ENCODE measurements around the gene ITGAL. TPM values are rescaled to one million over a fixed set of nuclear protein-coding genes. Genes with fewer than 3 reads are reported as not detected.

The ITGAL gene
- total and polyA plus RNA-seq, 7 donors, result 0.60 to 20.7 (median 2.8) TPM

GRCh38 chr16:30553393-30553899 is 80.9 kb downstream of the ITGAL start:
- H3K27me3 ChIP-seq, result no peaks in the 10 kb centered on the region
- no peak for TF ChIP-seq POLR2A (IDR thresholded peaks at IDR 0.05)
- H3K36me3 ChIP-seq, result peaks cover 11 to 24% (median 13%) of the 10 kb centered on the region in 4 donors
- no peak overlapping the region for H3K27ac ChIP-seq
- H3K4me3 ChIP-seq, result no peak overlapping the region
- H3K4me1 ChIP-seq, result peaks cover 0 to 23% (median 18%) of the 10 kb centered on the region in 4 donors
- WGBS, 2 donors, result 79 to 86% methylated on average over 2 of the region's 2 CpGs
- no peaks in the 10 kb centered on the region for H3K9me3 ChIP-seq
- DNase-seq, result no peak
- intact Hi-C loops (cut with DNase I), result no loop called here

- H3K4me3 ChIP-seq, result no peak overlapping the region
- WGBS, 2 donors, result 88 to 96% methylated on average over 18 of the region's 18 CpGs
- H3K4me1 ChIP-seq, result peaks cover 0 to 28% (median 22%) of the 10 kb centered on the region in 4 donors
- H3K9me3 ChIP-seq, result no peaks in the 10 kb centered on the region
- peaks cover 11 to 24% (median 13%) of the 10 kb centered on the region in 4 donors for H3K36me3 ChIP-seq
- intact Hi-C loops (cut with DNase I), result loop anchor here (5.0 kb wide), 1 partner anchor 78 kb away; no protein-coding TSS in a partner anchor
- H3K27ac ChIP-seq, result no peak overlapping the region
- no peak for DNase-seq
- H3K27me3 ChIP-seq, result no peaks in the 10 kb centered on the region
- no peak for TF ChIP-seq POLR2AphosphoS5 (IDR thresholded peaks at IDR 0.05)
- no peak for TF ChIP-seq POLR2A (IDR thresholded peaks at IDR 0.05)
- TF ChIP-seq EP300 (IDR thresholded peaks at IDR 0.05), result no peak
- no peak for TF ChIP-seq CTCF (IDR thresholded peaks at IDR 0.05)
These were observed 82.2 kb downstream of the ITGAL start for GRCh38 chr16:30554557-30555314.

GRCh38 chr16:30555315-30556124 is 83.0 kb downstream of the ITGAL start:
- no peaks in the 10 kb centered on the region for H3K27me3 ChIP-seq
- TF ChIP-seq POLR2AphosphoS5 (IDR thresholded peaks at IDR 0.05) (no peak), EP300 (IDR thresholded peaks at IDR 0.05) (no peak), POLR2A (IDR thresholded peaks at IDR 0.05) (no peak)
- 92 to 95% methylated on average over 69 of the region's 69 CpGs for WGBS, 2 donors
- DNase-seq, result no peak
- H3K9me3 ChIP-seq, result no peaks in the 10 kb centered on the region
- H3K4me1 ChIP-seq, result peaks cover 0 to 28% (median 22%) of the 10 kb centered on the region in 4 donors
- no peak overlapping the region for H3K27ac ChIP-seq
- intact Hi-C loops (cut with DNase I), result loop anchor here (5.0 kb wide), 1 partner anchor 77 kb away; no protein-coding TSS in a partner anchor
- H3K36me3 ChIP-seq, result peaks cover 11 to 24% (median 13%) of the 10 kb centered on the region in 4 donors
- H3K4me3 ChIP-seq, result no peak overlapping the region

- intact Hi-C loops (cut with DNase I), result loop anchor here (5.0 kb wide), 1 partner anchor 76 kb away; no protein-coding TSS in a partner anchor
- DNase-seq, result no peak
- TF ChIP-seq POLR2A (IDR thresholded peaks at IDR 0.05), result no peak
- no peak for TF ChIP-seq CTCF (IDR thresholded peaks at IDR 0.05)
- TF ChIP-seq EP300 (IDR thresholded peaks at IDR 0.05), result no peak
- no peak for TF ChIP-seq POLR2AphosphoS5 (IDR thresholded peaks at IDR 0.05)
- Histone ChIP-seq H3K27ac (no peak overlapping the region), H3K9me3 (no peaks in the 10 kb centered on the region), H3K36me3 (peaks cover 11 to 24% (median 13%) of the 10 kb centered on the region in 4 donors), H3K4me1 (peaks cover 0 to 29% (median 25%) of the 10 kb centered on the region in 4 donors), H3K4me3 (no peak overlapping the region), H3K27me3 (no peaks in the 10 kb centered on the region)
- 21 to 63% methylated on average over 10 of the region's 10 CpGs for WGBS, 2 donors
These were observed 83.6 kb downstream of the ITGAL start for GRCh38 chr16:30556125-30556473.

- peak overlapping the region; percentile 89 to 98 (median 96) for H3K27ac ChIP-seq
- peak overlapping the region; percentile 49 to 87 (median 84) for H3K4me3 ChIP-seq
- peak; percentile 75 for DNase-seq
- intact Hi-C loops (cut with DNase I), result loop anchor here (1.0 to 5.0 kb wide), 2 partner anchors 22 to 75 kb away; no protein-coding TSS in a partner anchor
- 0 to 1% methylated on average over 17 of the region's 17 CpGs for WGBS, 2 donors
- H3K27me3 ChIP-seq, result no peaks in the 10 kb centered on the region
- peaks cover 11 to 24% (median 13%) of the 10 kb centered on the region in 4 donors for H3K36me3 ChIP-seq
- no peaks in the 10 kb centered on the region for H3K9me3 ChIP-seq
- TF ChIP-seq POLR2A (IDR thresholded peaks at IDR 0.05) (no peak), POLR2AphosphoS5 (IDR thresholded peaks at IDR 0.05) (no peak), EP300 (IDR thresholded peaks at IDR 0.05) (no peak), CTCF (IDR thresholded peaks at IDR 0.05) (no peak)
- H3K4me1 ChIP-seq, result peaks cover 0 to 33% (median 28%) of the 10 kb centered on the region in 4 donors
These were observed 85.1 kb downstream of the ITGAL start for GRCh38 chr16:30557707-30557956.

Data from sigmoid colon (tissue), 7 donors.